ENCODE data around the gene ENPP7. TPM values are rescaled to one million over a fixed set of nuclear protein-coding genes. Genes with fewer than 3 reads are reported as not detected.

Gene ENPP7
- total RNA-seq, 1 donor from 2014 or later: 0.18 TPM

DNA sequence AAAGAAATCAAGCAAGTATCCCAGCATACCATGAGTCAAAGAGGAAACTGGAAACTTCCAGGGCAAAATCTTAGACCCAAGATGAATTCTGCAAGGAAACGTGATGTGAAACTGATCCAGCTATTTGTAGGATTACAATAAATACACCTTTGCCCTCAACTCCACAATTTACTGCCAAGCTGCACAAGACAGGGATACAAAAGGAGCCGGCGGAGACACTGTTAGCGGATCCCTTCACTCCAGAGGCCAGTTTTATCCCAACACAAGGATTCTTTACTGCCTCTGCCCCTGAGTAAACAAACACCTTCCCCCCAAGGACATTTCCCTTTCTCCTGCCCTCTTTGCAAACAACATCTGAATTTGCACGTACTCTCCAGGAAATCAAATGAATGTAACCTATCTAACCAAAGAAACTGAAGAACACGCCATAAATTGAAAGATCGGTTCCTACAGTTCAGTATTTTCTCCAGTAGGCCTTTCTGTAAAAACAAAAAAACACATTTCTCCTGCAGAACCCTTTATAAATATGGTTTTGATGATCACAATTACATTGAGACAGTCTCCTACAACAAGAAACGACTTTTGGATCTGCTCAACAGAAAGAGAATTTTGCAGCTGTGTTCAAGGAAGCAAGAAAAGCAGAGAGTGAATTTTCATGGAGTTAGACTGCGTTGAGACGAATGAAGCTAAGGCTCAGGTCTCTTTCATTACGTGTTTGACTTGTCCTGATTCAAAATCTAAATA, 45.8 kb downstream of the ENPP7 start:
- peaks cover 70% of the 10 kb centered on the region for H3K27me3 ChIP-seq (ENCODE audit: low read depth)
- TF ChIP-seq, protein P1, sequence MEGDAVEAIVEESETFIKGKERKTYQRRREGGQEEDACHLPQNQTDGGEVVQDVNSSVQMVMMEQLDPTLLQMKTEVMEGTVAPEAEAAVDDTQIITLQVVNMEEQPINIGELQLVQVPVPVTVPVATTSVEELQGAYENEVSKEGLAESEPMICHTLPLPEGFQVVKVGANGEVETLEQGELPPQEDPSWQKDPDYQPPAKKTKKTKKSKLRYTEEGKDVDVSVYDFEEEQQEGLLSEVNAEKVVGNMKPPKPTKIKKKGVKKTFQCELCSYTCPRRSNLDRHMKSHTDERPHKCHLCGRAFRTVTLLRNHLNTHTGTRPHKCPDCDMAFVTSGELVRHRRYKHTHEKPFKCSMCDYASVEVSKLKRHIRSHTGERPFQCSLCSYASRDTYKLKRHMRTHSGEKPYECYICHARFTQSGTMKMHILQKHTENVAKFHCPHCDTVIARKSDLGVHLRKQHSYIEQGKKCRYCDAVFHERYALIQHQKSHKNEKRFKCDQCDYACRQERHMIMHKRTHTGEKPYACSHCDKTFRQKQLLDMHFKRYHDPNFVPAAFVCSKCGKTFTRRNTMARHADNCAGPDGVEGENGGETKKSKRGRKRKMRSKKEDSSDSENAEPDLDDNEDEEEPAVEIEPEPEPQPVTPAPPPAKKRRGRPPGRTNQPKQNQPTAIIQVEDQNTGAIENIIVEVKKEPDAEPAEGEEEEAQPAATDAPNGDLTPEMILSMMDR (IDR thresholded peaks at IDR 0.05): no peak
- no peaks in the 10 kb centered on the region for H3K36me3 ChIP-seq
- peak overlapping the region; percentile 64 for H3K27ac ChIP-seq
- H3K9me3 ChIP-seq: no peaks in the 10 kb centered on the region
- DNase-seq (peak; percentile 3), ATAC-seq (no peak)
- intact Hi-C loops (cut with DNase I): no loop called here
- peaks cover 16% of the 10 kb centered on the region for H3K4me1 ChIP-seq
- H3K4me3 ChIP-seq: no peak overlapping the region

- Histone ChIP-seq H3K36me3 (no peaks in the 10 kb centered on the region), H3K4me1 (peaks cover 22% of the 10 kb centered on the region), H3K27ac (peak overlapping the region; percentile 64), H3K9me3 (no peaks in the 10 kb centered on the region), H3K27me3 (ENCODE audit: low read depth) (peaks cover 63% of the 10 kb centered on the region), H3K4me3 (peak overlapping the region; percentile 57)
- ATAC-seq (peak; percentile 56 to 57), DNase-seq (peak; percentile 70)
- intact Hi-C loops (cut with DNase I): no loop called here
- TF ChIP-seq, protein P1 (IDR thresholded peaks at IDR 0.05): peak; percentile 25
Measured at GRCh38 chr17:79777120-79777893, 46.6 kb downstream of the ENPP7 start.

DNA sequence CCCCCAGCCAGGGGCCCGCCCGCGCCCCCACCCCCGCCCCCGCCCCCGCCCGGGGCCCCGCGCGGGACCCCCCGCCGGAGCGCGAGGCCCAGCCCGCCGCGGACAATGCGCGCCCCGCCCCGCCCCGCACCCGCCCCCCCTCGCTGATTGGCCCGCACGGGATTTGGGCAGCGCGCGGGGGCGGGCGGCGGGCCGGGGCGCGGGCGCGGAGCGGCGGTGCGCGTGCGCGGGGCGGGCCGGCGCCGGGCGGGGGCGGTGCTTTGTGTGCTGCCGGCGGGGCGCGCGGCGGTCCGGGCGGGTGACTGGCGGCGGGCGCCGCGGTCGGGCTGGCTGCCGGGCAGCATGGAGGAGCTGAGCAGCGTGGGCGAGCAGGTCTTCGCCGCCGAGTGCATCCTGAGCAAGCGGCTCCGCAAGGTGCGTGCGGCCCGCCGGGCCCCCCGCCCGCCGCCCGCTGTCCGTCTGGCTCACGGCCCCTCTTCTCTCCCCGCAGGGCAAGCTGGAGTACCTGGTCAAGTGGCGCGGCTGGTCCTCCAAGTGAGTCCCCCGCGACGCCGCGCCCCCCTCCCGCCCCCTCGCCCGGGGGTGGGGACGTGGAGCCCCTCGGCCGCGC, 47.3 kb downstream of the ENPP7 start, which contains the start of gene CBX2:
Gene CBX2, plus strand, starts transcription at position 255 of the 610 bp plus-strand sequence. Its CDS starts 88 bp downstream, at position 343.
- TF ChIP-seq, protein P1 (IDR thresholded peaks at IDR 0.05): no peak
- ATAC-seq (peak; percentile 87), DNase-seq (peak; percentile 79)
- Histone ChIP-seq H3K4me3 (peak within 1 kb of the TSS; percentile 75), H3K9me3 (no peaks in the 10 kb centered on the region), H3K4me1 (peaks cover 22% of the 10 kb centered on the region), H3K27me3 (ENCODE audit: low read depth) (peaks cover 57% of the 10 kb centered on the region), H3K27ac (peak within 1 kb of the TSS; percentile 64), H3K36me3 (no peaks in the 10 kb centered on the region)
- intact Hi-C loops (cut with DNase I): no loop called here

DNA sequence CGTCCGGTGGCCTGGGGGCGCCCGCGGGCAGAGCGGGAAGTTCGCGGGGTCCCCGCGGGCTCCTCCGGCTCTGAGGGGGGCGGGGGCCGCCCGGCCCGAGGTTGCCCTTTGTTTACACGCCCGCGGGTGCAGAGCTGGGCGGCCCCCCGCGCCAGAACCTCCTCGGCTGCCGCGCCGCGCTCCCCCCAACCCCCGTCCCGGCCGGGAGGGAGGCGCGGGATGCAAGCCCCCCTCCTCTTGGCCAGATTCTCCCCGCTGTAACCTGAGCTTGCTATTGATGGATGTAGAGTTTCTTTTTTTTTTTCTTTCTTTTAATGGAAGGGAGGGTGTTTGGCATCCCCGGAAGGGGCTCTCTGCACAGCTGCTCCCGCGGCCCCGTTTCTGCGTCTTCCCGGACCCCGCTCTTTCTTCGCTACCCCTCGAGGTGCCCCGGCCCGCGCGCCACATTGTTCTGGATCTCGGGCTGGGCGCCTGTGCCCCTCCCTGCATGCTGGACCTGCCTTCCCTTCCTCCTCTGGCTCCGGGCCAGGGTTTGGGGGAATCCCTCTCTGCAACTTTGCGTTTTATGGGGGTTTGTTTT, 47.9 kb downstream of the ENPP7 start:
- no peak overlapping the region for H3K27ac ChIP-seq
- H3K9me3 ChIP-seq: no peaks in the 10 kb centered on the region
- intact Hi-C loops (cut with DNase I): no loop called here
- TF ChIP-seq, protein P1 (IDR thresholded peaks at IDR 0.05): no peak
- ATAC-seq (peak in 1 of 2 donors; percentile 5), DNase-seq (peak; percentile 49)
- peaks cover 54% of the 10 kb centered on the region for H3K27me3 ChIP-seq (ENCODE audit: low read depth)
- peak overlapping the region; percentile 75 for H3K4me3 ChIP-seq
- peaks cover 22% of the 10 kb centered on the region for H3K4me1 ChIP-seq
- no peaks in the 10 kb centered on the region for H3K36me3 ChIP-seq

- TF ChIP-seq, protein P1 (IDR thresholded peaks at IDR 0.05): no peak
- peaks cover 22% of the 10 kb centered on the region for H3K4me1 ChIP-seq
- intact Hi-C loops (cut with DNase I): no loop called here
- no peak overlapping the region for H3K27ac ChIP-seq
- H3K27me3 ChIP-seq (ENCODE audit: low read depth): peaks cover 54% of the 10 kb centered on the region
- H3K4me3 ChIP-seq: peak overlapping the region; percentile 75
- no peak for ATAC-seq
- H3K9me3 ChIP-seq: no peaks in the 10 kb centered on the region
- peak; percentile 43 for DNase-seq
- no peaks in the 10 kb centered on the region for H3K36me3 ChIP-seq
Measured at GRCh38 chr17:79779084-79779529, 48.4 kb downstream of the ENPP7 start.

Measured in lower lobe of right lung (tissue), 2 donors.